Measurements from ENCODE around the gene FNTB. TPM values are rescaled to one million over a fixed set of nuclear protein-coding genes. Genes with fewer than 3 reads are reported as not detected.
A peak's percentile ranks its signal among the peaks of the same experiment; 100 is the strongest.

FNTB gene
- polyA plus RNA-seq, 1 donor, result 26.2 TPM

DNA sequence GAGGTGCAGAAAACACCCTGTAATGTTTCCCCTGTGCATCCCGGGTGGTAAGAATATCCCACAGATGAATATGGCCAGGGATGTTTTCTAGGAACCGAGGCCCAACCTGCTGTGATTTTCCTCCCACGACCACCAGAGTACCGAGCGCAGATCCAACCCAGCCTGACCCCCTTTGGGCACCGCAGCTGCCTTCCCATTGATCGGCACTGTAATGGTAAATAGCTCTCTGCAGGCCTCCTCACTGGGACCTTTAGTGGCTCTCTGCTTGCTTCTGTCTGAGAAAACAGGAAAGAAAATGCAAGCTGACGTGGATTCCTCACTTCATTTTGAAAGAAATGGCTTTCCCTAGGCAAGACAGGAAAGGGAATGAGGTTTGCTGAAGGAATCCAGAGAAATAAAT lies 12.1 kb upstream of the FNTB start:
- WGBS (ENCODE audit: insufficient coverage, low lambda C conversion rate), result no CpG with 5 or more reads among the region's 8 CpGs
- DNase-seq, result no peak
- no peak overlapping the region for H3K27ac ChIP-seq (ENCODE audit: low read length)

DNA sequence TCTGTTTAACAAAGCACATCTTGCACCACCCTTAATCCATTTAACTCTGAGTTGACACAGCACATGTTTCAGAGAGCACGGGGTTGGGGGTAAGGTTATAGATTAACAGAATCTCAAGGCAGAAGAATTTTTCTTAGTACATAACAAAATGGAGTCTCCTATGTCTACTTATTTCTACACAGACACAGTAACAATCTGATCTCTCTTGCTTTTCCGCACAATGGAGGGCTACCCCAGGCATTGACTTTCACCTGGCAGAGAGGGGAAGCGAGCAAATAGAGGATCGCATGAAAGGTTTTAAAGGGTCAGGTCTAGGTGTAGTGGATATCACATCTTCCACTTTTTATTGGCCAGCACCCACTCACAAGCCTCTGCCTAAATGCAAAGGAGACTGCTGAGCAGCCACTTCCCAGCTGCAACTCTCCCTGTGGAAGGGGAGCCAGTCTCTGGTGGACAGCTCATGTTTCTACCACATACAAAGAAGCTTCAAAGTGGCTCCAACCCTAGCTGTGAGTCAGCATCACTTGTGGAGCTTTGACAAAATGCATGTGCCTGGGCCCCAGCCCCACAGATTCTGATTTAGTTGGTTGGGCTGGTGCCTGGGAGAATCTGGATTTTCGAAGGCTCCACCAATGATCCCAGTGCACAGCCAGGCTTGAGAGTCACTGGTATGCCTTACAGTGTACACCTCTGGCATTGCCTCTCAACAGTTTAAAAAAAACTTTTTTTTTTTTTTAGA lies 7.2 kb upstream of the FNTB start:
- Histone ChIP-seq H3K27me3 (ENCODE audit: control insufficient read depth, insufficient read depth, low read length) (no peaks in the 10 kb centered on the region), H3K4me1 (ENCODE audit: control insufficient read depth, insufficient read depth, low read length) (no peaks in the 10 kb centered on the region), H3K27ac (ENCODE audit: low read length) (no peak overlapping the region), H3K9me3 (ENCODE audit: control insufficient read depth, low read depth, low read length) (no peaks in the 10 kb centered on the region), H3K4me3 (ENCODE audit: low read length) (no peak overlapping the region), H3K36me3 (ENCODE audit: control insufficient read depth, insufficient read depth, low read length) (no peaks in the 10 kb centered on the region)
- DNase-seq, result peak in 1 of 2 donors; percentile 18
- no CpG with 5 or more reads among the region's 5 CpGs for WGBS (ENCODE audit: insufficient coverage, low lambda C conversion rate)

More for the DNA sequence above, 12.1 kb upstream of the FNTB start:
- Histone ChIP-seq H3K36me3 (ENCODE audit: control insufficient read depth, insufficient read depth, low read length) (no peaks in the 10 kb centered on the region), H3K4me3 (ENCODE audit: low read length) (no peak overlapping the region), H3K9me3 (ENCODE audit: control insufficient read depth, low read depth, low read length) (no peaks in the 10 kb centered on the region), H3K27me3 (ENCODE audit: control insufficient read depth, insufficient read depth, low read length) (no peaks in the 10 kb centered on the region), H3K4me1 (ENCODE audit: control insufficient read depth, insufficient read depth, low read length) (peaks cover 14% of the 10 kb centered on the region)

DNA sequence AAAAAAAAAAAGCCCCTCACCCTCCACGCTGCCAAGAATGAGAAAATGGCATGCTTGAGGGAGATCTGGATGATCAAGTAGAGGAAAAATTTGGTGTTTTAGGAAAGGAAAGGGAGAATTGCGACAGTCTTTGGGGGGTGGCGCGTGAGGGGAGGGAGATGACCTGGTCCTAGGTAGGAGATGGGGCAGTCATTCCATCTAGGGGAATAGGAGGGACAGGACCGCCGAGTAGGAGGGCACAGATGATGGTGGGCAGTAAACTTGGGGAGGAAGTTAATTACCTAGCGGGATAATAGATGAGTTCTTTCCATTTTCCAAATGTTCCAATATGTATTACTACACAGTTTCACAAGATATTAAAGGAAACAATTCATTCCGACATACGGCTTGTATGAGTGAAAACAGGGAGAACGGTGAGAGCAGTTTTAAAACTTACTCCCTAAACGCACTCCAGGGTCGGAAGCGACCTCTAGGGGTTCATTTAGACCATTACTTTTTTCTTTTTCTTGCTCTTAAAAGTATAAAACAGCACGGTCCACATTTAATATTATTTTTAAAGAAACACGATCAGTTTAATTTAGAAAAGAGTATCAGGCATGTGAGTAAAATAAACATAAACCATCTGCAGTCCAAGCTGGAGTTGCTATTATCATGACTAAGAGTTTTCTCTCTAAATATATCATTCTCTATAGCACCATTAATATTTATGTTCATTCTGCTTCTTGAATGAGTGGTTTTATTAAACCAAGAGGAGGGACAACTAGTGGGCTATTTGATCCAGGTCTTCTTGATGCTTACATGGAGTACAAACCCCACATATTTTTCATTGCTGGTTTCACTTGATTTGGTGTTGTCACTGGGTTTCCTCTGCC lies 3.0 kb upstream of the FNTB start:
- Histone ChIP-seq H3K4me3 (ENCODE audit: low read length) (no peak overlapping the region), H3K27me3 (ENCODE audit: control insufficient read depth, insufficient read depth, low read length) (no peaks in the 10 kb centered on the region), H3K4me1 (ENCODE audit: control insufficient read depth, insufficient read depth, low read length) (peaks cover 5% of the 10 kb centered on the region), H3K9me3 (ENCODE audit: control insufficient read depth, low read depth, low read length) (no peaks in the 10 kb centered on the region), H3K36me3 (ENCODE audit: control insufficient read depth, insufficient read depth, low read length) (no peaks in the 10 kb centered on the region), H3K27ac (ENCODE audit: low read length) (no peak overlapping the region)
- 0% methylated on average over 1 of the region's 15 CpGs for WGBS (ENCODE audit: insufficient coverage, low lambda C conversion rate)
- peak; percentile 41 to 52 for DNase-seq

DNA sequence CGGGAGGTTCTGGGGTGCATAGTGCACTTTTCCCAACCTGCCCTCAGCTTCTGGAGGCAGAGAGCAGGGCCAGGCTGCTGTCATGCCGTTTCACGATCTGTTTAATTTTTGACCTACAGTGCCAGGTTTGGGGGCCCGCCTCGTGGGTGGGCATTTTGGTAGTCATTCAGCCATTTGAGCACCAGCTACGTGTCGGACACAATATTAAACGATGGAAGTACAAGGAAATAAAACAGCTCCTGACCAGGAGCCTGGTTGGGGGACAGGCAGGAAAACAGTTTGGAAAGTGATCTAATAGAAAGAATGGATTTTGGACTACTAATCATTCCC lies 708 bp downstream of the FNTB start:
- Histone ChIP-seq H3K36me3 (ENCODE audit: control insufficient read depth, insufficient read depth, low read length) (no peaks in the 10 kb centered on the region), H3K27ac (ENCODE audit: low read length) (peak overlapping the region; percentile 92), H3K27me3 (ENCODE audit: control insufficient read depth, insufficient read depth, low read length) (no peaks in the 10 kb centered on the region), H3K4me1 (ENCODE audit: control insufficient read depth, insufficient read depth, low read length) (peaks cover 5% of the 10 kb centered on the region), H3K4me3 (ENCODE audit: low read length) (peak overlapping the region; percentile 71), H3K9me3 (ENCODE audit: control insufficient read depth, low read depth, low read length) (no peaks in the 10 kb centered on the region)
- WGBS (ENCODE audit: insufficient coverage, low lambda C conversion rate), result 0% methylated on average over 1 of the region's 8 CpGs
- no peak for DNase-seq

DNA sequence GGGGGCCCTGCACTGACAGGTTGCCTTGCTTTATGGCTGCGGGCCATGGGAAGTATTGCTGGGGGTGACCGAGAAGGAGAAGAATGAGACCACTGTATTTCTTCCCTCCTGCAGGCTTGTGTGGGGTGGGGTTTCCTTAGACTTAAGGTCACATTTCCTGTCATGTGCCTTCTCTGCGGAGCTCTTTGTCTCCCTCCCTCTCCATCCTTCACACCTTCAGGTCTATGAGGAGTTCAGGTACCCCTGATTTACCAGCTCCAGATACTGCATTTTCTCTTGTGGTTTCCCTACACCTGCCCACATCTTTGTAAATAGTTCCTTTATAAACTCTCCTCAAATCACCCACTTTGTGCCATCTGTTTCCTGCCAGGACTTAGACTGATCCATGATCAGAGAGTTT lies 3.6 kb downstream of the FNTB start:
- Histone ChIP-seq H3K9me3 (ENCODE audit: control insufficient read depth, low read depth, low read length) (no peaks in the 10 kb centered on the region), H3K4me1 (ENCODE audit: control insufficient read depth, insufficient read depth, low read length) (peaks cover 5% of the 10 kb centered on the region), H3K27ac (ENCODE audit: low read length) (no peak overlapping the region), H3K27me3 (ENCODE audit: control insufficient read depth, insufficient read depth, low read length) (no peaks in the 10 kb centered on the region), H3K4me3 (ENCODE audit: low read length) (no peak overlapping the region), H3K36me3 (ENCODE audit: control insufficient read depth, insufficient read depth, low read length) (peaks cover 2% of the 10 kb centered on the region)
- 100% methylated on average over 1 of the region's 3 CpGs for WGBS (ENCODE audit: insufficient coverage, low lambda C conversion rate)
- no peak for DNase-seq

DNA sequence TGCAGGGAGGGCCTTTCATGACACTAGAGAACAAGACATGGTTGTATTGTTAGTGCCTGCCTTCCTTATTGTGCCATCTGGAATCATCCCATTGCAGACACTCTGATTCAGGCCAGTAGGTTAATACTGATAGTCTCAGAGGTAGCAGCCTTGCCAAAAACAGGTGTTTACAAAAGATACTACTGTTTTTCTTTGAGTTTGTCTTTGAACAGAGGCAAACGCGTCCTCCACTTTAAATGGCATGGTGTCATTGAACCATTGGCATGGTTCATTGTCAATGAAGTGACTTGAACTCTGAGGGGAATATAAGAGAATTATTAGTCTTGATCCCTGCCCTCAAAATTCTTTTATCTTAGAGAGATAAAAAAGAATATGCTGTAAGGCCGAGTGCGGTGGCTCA lies 4.2 kb downstream of the FNTB start:
- no peak for DNase-seq
- Histone ChIP-seq H3K9me3 (ENCODE audit: control insufficient read depth, low read depth, low read length) (no peaks in the 10 kb centered on the region), H3K4me3 (ENCODE audit: low read length) (no peak overlapping the region), H3K27me3 (ENCODE audit: control insufficient read depth, insufficient read depth, low read length) (no peaks in the 10 kb centered on the region), H3K36me3 (ENCODE audit: control insufficient read depth, insufficient read depth, low read length) (peaks cover 2% of the 10 kb centered on the region), H3K27ac (ENCODE audit: low read length) (no peak overlapping the region), H3K4me1 (ENCODE audit: control insufficient read depth, insufficient read depth, low read length) (peaks cover 5% of the 10 kb centered on the region)
- no CpG with 5 or more reads among the region's 4 CpGs for WGBS (ENCODE audit: insufficient coverage, low lambda C conversion rate)

DNA sequence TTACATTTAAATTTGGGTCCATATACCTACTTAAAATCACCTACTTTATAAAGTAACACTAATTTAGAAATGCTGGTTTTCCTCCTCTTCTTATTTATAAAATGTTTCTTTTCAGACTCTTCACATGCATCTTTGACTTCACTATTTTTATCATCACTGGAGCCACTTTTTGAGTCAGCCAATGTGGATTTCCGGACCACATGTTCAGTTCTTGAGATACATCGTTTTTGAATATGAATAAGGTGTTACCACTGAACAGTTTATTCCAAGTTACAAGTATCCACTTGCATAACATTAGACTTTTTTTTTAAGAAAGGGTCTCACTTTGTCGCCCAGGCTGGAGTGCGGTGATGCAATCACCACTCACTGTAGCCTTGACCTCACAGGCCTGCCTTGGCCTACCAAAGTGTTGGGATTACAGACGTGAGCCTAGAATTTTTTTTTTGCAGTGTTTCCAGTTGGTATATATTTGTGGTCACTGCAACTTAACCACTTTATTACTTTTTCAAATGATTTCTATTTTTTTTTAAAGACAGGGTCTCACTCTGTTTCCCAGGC lies 5.7 kb downstream of the FNTB start:
- peaks cover 3% of the 10 kb centered on the region for H3K4me1 ChIP-seq (ENCODE audit: control insufficient read depth, insufficient read depth, low read length)
- no peaks in the 10 kb centered on the region for H3K27me3 ChIP-seq (ENCODE audit: control insufficient read depth, insufficient read depth, low read length)
- H3K4me3 ChIP-seq (ENCODE audit: low read length), result no peak overlapping the region
- H3K27ac ChIP-seq (ENCODE audit: low read length), result no peak overlapping the region
- H3K36me3 ChIP-seq (ENCODE audit: control insufficient read depth, insufficient read depth, low read length), result peaks cover 2% of the 10 kb centered on the region
- no peak for DNase-seq
- WGBS (ENCODE audit: insufficient coverage, low lambda C conversion rate), result 92% methylated on average over 2 of the region's 5 CpGs
- no peaks in the 10 kb centered on the region for H3K9me3 ChIP-seq (ENCODE audit: control insufficient read depth, low read depth, low read length)

DNA sequence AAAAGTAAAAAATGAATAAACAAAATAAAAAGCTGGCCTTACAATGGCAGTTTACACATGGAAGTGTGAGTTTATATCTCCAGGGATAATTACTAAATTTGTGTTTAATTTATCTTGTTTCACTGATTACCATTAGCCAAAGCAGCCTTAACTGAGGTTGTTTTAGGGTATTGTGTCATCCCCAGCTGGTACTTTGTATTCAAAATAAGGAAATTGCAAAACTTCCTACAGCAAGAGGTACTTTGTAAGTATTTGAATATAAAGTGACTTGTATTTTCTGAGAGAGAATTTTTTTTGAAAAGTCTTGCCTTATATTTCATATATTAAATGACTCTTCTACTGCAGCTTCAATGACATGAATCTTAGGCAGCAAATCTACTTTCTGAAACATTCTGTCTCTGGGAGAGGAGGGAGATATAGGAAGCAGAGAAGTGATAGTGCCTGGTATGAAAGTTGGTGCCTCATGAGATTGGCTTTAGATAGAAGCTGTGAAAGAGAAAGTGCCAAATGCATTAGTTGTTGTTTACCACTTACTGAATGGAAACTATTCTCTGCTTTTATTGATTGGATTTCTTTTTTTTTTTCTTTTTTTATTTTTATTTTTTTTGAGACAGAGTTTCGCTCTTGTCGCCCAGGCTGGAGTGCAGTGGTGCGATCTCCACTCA lies 6.7 kb downstream of the FNTB start:
- 100% methylated on average over 2 of the region's 3 CpGs for WGBS (ENCODE audit: insufficient coverage, low lambda C conversion rate)
- no peak overlapping the region for H3K4me3 ChIP-seq (ENCODE audit: low read length)
- DNase-seq, result no peak
- H3K4me1 ChIP-seq (ENCODE audit: control insufficient read depth, insufficient read depth, low read length), result no peaks in the 10 kb centered on the region
- H3K27ac ChIP-seq (ENCODE audit: low read length), result no peak overlapping the region
- no peaks in the 10 kb centered on the region for H3K27me3 ChIP-seq (ENCODE audit: control insufficient read depth, insufficient read depth, low read length)
- peaks cover 2% of the 10 kb centered on the region for H3K36me3 ChIP-seq (ENCODE audit: control insufficient read depth, insufficient read depth, low read length)
- no peaks in the 10 kb centered on the region for H3K9me3 ChIP-seq (ENCODE audit: control insufficient read depth, low read depth, low read length)

DNA sequence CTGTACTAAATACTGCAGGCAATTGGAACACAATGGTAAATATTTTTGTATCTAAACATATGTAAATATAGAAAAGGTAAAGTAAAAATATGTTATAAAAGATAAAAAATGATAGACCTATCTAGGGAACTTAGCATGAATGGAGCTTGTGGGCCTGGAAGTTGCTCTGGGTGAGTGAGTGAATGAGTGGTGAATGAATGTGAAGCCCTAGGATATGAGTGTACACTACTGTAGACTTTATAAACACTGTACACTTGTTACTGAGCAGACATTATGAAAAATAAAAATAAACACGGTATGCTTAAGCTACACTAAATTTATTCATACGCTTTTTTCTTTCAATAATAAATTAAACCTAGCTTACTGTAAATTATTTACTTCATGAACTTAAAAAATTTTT lies 7.8 kb downstream of the FNTB start:
- Histone ChIP-seq H3K27ac (ENCODE audit: low read length) (no peak overlapping the region), H3K9me3 (ENCODE audit: control insufficient read depth, low read depth, low read length) (no peaks in the 10 kb centered on the region), H3K36me3 (ENCODE audit: control insufficient read depth, insufficient read depth, low read length) (peaks cover 2% of the 10 kb centered on the region), H3K27me3 (ENCODE audit: control insufficient read depth, insufficient read depth, low read length) (no peaks in the 10 kb centered on the region), H3K4me1 (ENCODE audit: control insufficient read depth, insufficient read depth, low read length) (no peaks in the 10 kb centered on the region), H3K4me3 (ENCODE audit: low read length) (no peak overlapping the region)
- DNase-seq, result no peak
- WGBS (ENCODE audit: insufficient coverage, low lambda C conversion rate), result 100% methylated on average over 1 of the region's 2 CpGs

DNA sequence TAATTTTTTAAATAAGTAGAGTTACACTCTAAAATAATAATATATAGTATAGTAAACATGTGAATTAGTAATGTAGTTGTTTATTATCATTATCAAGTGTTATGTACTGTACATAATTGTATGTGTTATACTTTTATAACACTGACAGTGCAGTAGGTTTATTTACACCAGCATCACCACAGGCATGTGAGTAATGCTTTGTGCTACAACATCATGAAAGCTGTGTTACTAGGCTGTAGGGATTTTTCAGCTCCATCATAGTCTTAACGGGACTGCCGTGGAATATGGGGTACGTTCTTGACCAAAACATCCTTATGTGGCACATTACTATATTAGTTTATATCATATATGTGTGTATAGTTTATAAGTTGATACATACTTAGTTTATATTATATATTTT lies 8.6 kb downstream of the FNTB start:
- H3K4me3 ChIP-seq (ENCODE audit: low read length), result no peak overlapping the region

More for the DNA sequence above, 8.6 kb downstream of the FNTB start:
- H3K36me3 ChIP-seq (ENCODE audit: control insufficient read depth, insufficient read depth, low read length), result peaks cover 2% of the 10 kb centered on the region
- H3K9me3 ChIP-seq (ENCODE audit: control insufficient read depth, low read depth, low read length), result no peaks in the 10 kb centered on the region
- WGBS (ENCODE audit: insufficient coverage, low lambda C conversion rate), result no CpG with 5 or more reads among the region's 3 CpGs
- H3K4me1 ChIP-seq (ENCODE audit: control insufficient read depth, insufficient read depth, low read length), result no peaks in the 10 kb centered on the region
- no peaks in the 10 kb centered on the region for H3K27me3 ChIP-seq (ENCODE audit: control insufficient read depth, insufficient read depth, low read length)
- DNase-seq, result no peak
- H3K27ac ChIP-seq (ENCODE audit: low read length), result no peak overlapping the region
